GM21825 (cell line): ENCODE results near the gene ANTXR1.

Experiments used
- ATAC-seq: cut with Tn5 transposase; IDR thresholded peaks from one replicate; pipeline ENCODE4 v1.9.1; 2021; ENCODE audit warnings: mild to moderate bottlenecking, moderate library complexity; ENCODE audit not compliant: unreplicated experiment

Gene ANTXR1

DNA sequence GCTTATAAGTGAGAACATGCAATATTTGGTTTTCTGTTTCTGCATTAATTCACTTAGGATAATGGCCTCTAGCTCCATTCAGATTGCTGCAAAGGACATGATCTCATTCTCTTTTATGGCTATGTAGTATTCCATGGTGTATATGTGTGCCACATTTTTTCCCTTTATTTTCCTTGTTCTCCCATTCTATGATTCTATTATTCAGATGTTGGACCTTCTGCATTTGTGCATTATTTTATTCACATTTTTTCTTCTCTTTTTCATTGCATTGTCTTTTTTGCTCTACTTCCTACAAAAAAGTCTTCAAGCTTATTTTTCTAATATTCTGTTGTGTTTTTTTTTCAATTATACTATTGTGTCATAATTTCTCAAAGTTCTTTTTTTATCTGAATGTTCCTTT is 11.1 kb upstream of the ANTXR1 start:
- ATAC-seq = no peak

DNA sequence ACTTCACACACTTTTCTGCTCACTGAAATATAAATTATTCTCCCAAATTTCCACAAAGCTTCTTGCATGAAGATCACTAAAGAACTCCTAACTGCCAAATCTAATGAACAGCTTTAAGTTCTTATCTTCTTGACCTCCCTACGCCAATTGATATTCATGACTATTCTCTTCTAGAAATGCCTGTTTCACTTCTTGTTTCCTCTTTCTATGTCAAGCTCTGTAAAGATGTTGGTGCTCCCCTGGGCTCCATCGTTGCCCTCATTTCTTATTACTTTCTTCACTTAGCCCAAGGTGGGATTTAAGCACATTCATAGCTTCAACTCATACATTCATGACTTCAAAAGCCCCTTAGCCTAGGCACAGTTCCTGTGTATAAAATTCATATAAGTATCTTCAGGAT is 9.2 kb upstream of the ANTXR1 start:
- no peak for ATAC-seq

DNA sequence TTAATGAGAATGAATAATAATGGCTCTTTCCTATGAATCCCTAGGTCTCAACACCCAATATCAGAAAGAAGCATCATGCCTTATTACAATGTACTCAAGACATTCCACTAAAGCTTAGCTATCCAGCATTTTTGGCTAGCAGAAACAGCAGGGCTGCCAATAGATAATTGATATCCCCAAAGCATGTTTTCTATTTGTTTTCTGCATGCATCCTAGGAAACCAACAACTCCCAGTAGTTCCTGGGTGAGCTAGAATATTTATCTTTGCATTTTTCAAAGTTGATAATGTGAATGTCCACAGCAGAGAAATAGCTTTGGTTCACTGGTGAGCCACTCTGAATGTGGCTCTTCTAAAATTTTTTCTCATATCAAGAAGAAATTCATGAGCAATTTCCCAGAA is 5.8 kb upstream of the ANTXR1 start:
- ATAC-seq = no peak

DNA sequence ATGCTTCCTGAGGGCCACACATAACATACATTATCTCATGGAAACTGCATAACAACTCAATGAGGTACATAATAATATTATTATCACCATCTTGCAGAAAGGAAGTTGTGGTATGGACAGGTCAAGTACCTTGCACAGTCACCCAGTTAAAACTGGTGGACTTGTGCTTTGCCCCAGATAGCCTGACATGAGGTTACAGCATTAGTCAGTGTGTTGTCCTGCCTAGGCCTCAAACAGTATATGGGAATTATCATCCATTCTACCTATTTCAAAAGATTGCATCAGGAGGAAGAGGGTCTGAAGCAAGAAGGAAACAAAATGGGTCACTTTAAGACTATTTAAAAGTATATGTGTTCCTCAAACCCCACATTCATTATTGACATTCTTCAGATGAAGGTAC is 5.4 kb upstream of the ANTXR1 start:
- no peak for ATAC-seq

DNA sequence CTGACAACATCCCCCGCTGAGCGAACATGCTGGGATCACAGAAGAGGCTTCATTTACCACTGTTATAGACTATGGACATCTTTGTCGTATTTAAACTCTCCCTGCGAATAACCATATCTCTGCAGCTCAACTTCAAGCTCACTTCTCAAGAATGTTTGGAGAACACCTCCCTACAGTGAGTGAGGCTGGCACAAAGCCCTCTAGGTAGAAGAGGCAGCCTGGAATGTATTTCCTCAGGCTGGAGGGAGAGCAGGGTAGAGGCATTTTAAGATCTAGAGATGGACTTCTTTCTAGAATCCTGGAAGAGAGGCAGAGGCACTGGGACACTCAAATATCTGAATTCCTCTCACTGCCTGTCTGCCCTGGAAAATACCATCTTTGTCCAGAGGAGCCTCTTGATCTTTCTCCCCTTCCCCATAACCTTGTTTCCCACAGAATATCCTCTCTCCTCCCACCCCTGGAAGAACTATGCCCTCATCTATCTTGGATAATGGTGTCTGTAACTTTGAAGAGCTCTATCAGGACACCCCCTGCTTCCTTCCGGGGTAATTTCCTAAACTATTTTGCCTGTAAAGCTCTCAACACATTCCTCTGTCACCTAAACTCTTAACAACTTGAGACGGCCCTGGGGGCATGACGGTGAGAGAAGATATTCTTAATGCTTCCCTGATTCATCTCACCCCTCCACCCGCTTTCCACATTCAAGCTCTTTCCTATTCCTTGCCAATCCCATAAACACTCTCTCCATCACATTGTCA is 2.4 kb upstream of the ANTXR1 start:
- ATAC-seq = no peak

DNA sequence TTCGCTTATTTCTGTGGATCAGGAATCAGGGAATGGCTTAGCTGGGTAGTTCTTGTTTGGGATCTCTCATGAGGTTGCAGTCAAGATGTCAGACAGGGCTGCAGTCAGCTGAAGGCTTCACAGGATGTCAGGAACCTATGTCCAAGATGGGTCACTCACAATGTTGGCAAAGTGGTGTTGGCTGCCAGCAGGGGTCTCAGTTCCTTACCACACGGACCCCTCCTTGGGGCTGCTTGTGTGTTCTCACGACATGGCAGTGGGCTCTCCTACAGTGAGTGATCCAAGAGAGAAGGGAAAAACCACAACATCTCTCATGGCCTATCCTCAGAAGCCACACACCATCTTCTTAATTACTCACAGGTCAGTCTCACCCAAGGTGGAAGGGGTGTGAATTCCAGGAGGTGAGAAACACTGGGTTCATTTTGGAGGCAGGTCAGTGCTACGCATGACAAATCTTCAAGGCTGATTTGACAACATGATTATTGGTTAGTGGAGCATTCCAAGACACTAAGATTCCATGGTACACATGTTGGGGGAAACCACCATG is 1.3 kb upstream of the ANTXR1 start:
- no peak for ATAC-seq

DNA sequence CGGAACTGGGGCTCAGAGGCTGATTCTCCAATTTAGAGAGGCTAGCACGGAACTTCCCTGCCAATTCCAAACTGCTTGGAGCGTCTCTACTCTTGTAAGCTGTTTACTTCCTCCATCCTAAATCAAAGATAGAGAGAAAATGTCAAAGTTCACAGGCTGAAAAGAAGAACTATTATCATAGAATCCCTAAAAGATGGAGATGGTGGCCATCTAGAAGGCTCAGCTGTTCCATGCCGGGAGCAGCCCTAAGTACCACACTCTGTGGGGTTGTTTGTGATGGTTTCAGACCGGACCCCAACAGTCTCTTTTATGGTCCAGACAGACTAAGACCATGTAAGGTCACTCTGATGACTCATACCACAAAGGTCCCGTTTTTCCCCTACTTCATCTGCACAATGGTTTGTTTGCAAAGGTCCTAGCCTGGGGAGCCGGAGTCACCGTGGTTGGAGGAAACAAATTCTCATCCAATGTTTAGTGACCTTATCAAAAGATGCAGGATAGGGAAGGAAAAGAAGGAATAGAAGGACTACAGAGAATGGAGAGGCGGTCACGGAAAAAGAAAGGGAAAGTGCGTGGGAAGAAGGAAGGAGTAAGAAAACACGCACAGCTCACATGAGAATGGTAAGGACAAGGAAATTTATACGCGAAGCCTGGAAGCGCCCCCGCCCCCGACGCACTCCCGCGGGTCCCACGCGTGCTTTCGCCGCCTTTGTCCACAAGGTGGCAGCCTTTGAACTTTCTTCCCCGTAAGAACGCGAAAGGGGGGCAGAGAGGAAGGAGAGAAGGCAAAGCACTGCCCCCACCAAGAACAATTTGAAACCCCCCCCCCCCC is 453 bp upstream of the ANTXR1 start:
- ATAC-seq = no peak

DNA sequence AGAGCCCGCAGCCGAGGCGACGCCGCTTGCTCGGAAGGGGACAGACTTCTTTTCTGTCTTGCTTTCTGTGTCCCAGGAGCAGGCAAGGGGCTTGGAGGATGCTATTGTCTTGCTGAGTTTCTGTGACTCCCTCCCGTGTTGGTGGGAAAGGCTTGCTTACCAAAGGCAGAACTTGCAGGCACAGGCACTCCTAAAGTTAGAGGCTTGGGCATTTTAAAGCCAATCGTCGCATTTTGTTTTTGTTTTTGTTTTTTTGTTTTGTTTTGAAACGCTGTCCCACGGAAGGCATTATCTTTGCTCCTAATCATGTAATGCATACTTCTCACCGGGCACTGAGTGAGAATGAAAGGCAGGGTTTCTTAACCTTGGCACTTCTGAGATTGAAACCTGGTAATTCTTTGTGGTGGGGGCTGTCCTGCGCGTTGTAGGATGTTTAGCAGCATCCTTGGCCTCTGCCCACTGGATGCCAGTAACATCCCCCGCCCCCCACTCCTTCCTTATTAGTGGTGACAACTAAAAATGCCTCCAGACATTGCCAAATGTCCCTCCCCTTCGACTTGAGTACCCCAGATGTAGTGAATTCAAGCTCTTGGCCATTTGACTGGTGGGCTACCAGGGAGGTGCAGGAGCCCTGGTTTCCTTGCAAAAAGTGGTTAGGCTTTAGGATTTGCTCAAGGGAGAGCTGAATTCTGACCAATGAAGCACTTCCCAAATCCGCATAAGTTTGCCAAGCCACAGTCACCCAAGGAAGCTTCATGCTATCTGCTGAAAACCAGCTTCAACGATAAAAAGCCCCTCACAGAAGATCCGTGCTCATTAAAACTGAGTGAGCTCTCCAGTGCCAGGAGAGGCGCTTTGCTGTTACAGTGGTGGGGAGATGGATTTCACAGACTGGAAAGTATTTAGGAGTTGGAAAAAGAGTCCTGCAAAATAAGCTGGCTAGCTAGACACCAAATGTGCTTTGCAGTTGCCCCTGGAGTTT is 1.2 kb downstream of the ANTXR1 start:
- no peak for ATAC-seq

DNA sequence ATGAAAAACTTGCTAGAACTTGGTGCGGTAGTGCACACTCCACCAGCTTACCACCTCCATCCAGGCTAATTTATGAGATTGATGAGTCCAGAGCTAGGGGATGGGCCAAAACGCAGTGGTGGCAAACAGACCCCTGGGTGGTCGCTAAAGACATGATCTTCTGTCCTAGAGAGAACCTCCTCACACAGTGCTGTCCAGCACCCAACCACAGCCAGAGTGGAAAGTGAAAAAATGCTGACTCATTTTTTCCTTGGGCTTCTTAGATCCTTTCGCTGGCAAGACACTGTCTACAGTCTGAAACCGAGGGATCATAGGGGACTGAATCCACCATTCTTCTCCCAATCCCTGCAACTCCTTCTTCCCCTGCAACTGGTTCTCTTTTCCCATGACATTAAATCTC is 4.1 kb downstream of the ANTXR1 start:
- ATAC-seq = no peak

DNA sequence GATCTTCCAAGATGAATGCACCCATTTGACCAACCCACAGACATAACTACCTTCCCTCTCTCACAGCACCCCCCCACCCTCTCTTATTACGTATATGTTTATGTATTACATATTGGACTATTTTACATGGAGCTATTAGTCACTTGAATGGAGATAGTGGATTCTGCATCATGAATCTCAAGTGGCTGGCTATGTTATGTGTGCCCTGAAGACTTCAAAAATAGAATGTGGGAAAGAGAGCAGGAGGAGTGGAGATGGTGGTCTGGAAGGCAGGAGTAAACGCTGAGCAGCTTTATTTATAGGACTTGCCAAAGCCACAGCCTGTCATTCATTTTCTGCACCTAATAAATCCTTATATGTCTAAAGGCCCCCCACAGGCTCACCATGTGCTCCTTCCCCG is 4.9 kb downstream of the ANTXR1 start:
- ATAC-seq = no peak

DNA sequence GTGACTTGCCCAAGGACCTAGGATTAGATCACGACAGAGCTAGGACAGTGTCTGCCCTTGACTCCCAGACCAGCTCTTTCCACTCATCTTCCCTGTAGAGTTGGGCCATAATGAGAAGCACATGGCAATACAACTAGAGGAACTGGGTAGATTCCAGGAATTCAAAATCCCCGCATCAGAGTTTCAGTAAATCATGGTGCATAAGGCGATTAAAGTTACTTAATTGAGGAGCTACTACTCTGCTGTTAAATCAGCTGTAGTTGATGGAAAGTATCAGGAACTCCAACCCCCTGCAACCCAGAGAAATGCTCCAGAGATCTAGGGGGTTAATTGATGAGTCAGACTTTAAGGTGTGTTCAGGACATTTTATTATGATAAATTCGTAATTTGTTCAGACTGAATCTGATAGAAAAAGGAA is 5.7 kb downstream of the ANTXR1 start:
- ATAC-seq = no peak

DNA sequence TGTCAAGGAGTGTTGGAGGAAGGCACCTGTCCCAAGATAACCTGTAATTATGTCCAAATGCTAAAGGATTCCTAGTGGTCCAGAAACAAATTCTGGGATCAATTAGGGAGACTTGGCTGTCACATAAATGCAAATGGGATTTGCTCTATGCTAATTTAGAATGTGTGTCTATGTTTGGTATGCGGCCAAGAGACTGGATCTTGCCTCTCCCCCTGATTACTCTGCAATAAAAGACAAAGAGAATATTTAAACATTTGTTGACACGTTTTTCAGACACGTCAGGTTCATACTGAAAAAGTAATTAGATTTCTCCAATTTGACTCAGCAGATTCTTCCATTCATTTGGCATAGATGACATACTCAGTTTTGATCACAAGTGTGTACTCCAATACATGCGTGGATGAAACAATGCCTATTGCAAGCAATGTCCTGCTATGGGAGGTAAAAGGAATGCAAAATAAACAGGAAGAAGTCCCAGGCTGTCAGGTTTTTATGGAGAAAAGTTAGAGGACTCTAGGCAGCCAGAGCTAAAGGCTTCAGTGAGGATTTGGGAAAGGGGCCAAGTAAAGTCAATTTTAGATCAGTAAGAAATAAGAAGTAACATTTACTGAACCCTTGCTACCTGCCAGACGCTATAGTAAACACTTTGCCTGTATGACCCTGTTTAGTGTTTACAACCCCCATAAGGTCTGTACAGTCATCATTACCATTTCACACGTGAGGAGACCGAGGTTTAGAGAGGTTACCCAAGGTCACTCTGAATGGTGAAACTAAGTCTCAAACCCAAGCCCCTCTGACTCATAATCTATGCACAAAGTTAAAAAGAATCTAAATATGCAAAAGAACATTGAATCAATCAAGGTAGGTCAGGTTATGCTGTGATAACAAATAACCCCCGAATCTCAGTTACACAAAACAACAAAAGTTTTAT is 7.8 kb downstream of the ANTXR1 start:
- no peak for ATAC-seq

DNA sequence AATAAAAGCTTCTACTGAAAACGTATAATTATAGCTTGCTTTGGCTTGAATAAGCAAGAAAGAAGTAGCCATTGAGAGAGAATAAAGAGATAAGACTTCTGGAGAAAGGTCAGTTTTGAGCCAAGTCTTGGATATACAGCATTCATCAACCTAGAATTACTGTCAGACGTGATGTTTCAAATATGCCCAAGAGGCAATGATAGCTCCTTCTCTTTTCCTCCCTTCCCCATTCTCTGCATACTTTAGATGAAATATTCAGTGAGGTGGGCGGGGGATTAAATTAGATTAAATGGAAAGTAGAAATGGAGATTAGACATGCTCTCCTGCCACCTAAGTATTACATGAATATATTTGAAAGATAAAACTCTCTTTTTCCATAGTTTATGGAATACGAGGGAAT is 8.7 kb downstream of the ANTXR1 start:
- ATAC-seq = no peak

DNA sequence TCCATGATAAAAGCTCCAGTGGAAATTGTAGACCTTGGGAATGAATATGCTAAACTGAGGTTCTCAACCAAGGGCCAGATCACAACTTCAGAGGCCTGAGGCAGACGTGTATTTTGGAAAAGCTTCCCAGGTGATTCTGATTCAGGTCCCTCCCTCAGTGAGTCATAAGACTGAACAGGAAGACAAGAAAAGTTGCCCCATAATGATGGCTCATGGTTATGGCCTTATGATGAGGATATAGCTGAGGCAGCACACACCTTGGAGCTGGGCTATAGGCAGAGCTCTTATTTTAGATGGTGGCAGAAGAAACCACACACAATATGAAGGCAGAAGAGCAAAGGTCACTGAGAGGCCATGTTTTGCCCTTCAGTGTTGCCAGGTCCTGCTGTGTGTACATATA is 9.6 kb downstream of the ANTXR1 start:
- ATAC-seq = no peak

DNA sequence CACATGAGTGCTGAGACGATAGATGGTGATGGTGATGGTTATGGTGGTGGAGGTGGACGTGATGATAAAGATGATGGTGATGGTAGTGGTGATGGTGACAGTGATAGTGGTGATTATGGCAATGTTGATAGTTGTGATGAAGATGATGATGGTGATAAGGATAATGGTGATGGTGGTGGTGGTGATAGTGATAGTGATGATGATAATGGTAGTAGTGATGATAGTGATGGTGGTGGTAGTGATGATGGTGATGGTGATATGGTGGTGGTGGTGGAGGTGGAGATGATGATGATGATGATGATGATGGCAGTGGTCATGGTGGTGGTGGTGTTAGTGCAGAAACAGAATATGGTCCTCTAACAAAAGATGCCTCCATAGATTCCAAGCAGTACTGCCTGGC is 10.3 kb downstream of the ANTXR1 start:
- no peak for ATAC-seq

DNA sequence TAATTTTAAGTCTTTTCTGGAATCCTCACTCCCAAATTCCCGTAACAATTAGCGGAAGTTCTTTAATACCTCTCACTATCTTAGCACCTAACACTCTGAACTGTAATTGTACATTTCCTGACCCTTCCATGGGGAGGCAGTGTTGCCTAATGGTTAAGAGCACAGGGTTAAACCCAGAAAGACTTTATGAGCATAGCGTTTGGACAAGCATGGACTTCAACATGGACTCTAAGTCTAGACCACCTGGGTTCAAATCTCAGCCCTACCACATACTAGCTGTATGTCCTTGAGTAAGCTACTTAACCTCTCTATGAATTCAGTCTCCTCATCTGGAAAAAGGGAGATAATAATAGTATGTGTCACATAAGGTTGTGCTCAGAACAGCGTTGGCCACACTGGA is 13.0 kb downstream of the ANTXR1 start:
- ATAC-seq = no peak

DNA sequence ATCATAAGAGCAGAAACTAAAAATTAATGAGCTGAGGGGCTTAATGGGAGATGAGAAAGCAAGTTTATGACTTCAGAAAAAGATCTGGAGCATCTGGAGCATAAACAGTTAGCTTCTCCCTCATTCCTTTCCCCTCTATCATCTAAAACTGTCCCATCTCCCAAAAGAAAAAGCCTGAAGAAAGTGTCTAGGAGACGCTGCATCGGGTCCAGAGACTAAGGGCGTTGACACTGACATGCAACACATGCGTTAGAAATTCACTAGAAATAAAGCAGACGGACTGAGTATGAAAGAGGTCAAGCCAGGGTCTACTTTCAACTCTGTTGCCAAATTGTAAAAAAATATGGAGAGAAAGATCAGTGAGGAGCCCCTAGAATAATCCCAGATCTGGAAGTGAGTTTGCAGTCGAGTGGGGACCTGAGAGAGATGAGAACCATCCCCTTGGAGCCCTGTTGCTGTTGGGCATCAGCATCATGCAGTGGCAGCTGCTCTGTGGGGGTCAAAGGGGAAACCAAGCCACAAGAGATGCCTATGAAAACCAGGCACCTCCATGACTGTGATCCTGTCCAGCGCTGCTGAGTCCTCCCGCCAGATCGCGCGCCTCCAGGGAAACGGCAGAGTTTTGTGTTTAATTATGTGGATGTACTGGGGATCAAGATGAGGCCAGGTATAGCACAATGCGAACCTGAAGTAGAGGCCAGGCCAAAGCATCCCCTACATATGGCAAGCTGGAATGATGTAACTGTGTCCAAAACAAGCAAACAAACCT is 13.9 kb downstream of the ANTXR1 start:
- ATAC-seq = no peak

DNA sequence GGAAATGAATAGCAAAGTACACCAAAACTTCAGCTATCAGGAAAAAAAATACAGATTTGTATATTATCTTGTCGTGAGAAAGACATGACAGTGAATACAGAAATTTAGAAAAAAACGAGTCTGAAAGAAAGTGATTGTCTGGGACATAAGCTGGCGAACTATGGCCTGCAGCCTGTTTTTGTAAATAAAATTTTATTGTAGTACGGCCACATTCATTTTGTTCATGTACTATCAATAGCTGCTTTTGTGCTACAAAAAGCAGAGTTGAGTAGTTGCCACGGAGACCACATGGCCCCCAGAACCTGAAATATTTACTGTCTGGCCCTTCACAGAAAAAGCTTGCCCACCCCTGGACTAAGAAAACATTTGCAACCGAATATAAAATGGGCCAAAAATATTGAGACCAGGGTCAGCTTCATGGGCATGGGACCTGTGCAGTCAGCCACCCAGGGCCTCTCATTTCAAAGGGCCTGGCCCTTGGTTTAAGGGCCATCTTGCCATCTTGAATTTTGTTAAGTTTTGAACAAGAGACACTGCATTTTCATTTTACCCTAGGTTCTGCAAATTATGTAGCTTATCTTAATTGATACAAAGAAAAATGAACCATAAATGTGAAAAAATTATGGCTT is 17.9 kb downstream of the ANTXR1 start:
- ATAC-seq = no peak

DNA sequence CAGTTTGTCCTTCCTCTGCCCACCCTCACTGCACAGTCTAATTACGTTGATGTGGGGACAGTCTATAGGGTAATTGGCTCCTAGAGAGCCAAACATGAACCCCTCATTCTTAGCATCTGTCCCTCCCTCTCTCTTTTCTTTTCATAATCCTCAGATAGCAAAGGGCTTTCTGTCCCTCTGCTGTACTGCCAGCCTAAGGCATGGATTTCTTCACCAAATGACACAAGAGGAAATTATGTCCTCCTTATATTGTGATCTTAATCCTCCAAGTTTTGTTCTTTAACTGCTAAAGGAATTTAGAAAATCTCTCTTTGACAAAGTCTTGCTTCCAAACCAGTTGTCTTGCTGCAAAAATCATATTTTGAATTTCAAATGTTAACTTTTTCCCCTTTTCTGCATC is 18.5 kb downstream of the ANTXR1 start:
- no peak for ATAC-seq
